ENCODE measurements around the gene AVPI1.

DNA sequence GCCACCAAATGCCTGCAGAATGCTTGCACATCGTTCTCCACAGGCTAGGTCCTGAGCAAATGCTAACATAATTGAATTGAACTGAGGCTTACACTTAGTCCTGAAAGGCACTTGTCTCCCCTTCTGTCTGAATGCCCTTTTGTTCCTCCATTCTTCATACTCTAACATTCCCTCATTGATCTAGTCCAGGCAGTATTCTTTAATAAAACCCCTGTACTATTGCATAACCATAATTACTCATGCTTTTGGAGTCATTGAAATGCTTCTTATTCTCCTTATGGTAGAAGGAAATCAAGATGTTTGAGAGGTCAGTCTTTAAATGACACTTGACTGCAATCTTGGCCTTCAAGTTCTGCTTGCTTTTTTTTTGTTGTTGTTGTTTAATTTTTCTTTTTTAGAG is 39.5 kb downstream of the AVPI1 start:
- TF ChIP-seq, protein P1, sequence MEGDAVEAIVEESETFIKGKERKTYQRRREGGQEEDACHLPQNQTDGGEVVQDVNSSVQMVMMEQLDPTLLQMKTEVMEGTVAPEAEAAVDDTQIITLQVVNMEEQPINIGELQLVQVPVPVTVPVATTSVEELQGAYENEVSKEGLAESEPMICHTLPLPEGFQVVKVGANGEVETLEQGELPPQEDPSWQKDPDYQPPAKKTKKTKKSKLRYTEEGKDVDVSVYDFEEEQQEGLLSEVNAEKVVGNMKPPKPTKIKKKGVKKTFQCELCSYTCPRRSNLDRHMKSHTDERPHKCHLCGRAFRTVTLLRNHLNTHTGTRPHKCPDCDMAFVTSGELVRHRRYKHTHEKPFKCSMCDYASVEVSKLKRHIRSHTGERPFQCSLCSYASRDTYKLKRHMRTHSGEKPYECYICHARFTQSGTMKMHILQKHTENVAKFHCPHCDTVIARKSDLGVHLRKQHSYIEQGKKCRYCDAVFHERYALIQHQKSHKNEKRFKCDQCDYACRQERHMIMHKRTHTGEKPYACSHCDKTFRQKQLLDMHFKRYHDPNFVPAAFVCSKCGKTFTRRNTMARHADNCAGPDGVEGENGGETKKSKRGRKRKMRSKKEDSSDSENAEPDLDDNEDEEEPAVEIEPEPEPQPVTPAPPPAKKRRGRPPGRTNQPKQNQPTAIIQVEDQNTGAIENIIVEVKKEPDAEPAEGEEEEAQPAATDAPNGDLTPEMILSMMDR (IDR thresholded peaks at IDR 0.05) = no peak
- TF ChIP-seq POLR2A (IDR thresholded peaks at IDR 0.05) = no peak
